GM12878 (cell line): ENCODE results near the gene MAOA.

ENCODE experiments used
- BRCA1 ChIP-seq: IDR thresholded peaks from 2 replicates; pipeline ENCODE4 v1.6.1; 2011; ENCODE audit warnings: low read depth, low read length, improper control_type of control experiment
- CBX3 ChIP-seq: fragments of 200-600 bp; sonication (generic); IDR thresholded peaks from 2 replicates; pipeline ENCODE4 v1.6.1; 2016; ENCODE audit warnings: low read depth, borderline replicate concordance
- CREB1 ChIP-seq: IDR thresholded peaks from 2 replicates; pipeline ENCODE4 v1.6.1; 2012; ENCODE audit warnings: low read depth, mild to moderate bottlenecking, inconsistent platforms
- CTCF ChIP-seq, 3 experiments: IDR thresholded peaks in 2 of 3; conservative IDR thresholded peaks in 1 of 3; 2 replicates each; pipeline ENCODE4 v1.5.1; 2011; ENCODE audit warnings: low read depth in 3 of 3, low read length in 3 of 3, mild to moderate bottlenecking in 3 of 3, control low read depth in 2 of 3, moderate library complexity in 2 of 3, inconsistent platforms in 1 of 3, mixed read lengths in 1 of 3; ENCODE audit not compliant: control insufficient read depth in 2 of 3, insufficient read depth in 1 of 3; ENCODE audit errors: extremely low read depth in 1 of 3
- GABPA ChIP-seq: IDR thresholded peaks from 2 replicates; pipeline ENCODE4 v1.6.1; 2014; ENCODE audit warnings: antibody characterized with exemption, low read depth, mild to moderate bottlenecking, inconsistent platforms
- MAX ChIP-seq: IDR thresholded peaks from 2 replicates; pipeline ENCODE4 v1.6.1; 2012; ENCODE audit warnings: low read depth, low read length, improper control_type of control experiment
- POLR2A ChIP-seq: IDR thresholded peaks from 2 replicates; pipeline ENCODE4 v1.6.1; 2011; ENCODE audit warnings: low read depth, mild to moderate bottlenecking, low read length
- RELB ChIP-seq: fragments of 450-650 bp; IDR thresholded peaks from 2 replicates; pipeline ENCODE4 v1.6.1; 2017; ENCODE audit warnings: low read depth, mild to moderate bottlenecking, moderate library complexity
- SPI1 ChIP-seq: IDR thresholded peaks from 2 replicates; pipeline ENCODE4 v1.6.1; 2011; ENCODE audit warnings: low read depth, mild to moderate bottlenecking, low read length, moderate library complexity, borderline replicate concordance; ENCODE audit not compliant: insufficient read depth
- TARDBP ChIP-seq: IDR thresholded peaks from 2 replicates; pipeline ENCODE4 v1.6.1; 2016; ENCODE audit warnings: borderline replicate concordance
- TCF7 ChIP-seq: IDR thresholded peaks from 2 replicates; pipeline ENCODE4 v1.6.1; 2014; ENCODE audit warnings: antibody characterized with exemption, borderline replicate concordance

- TF ChIP-seq CTCF (IDR thresholded peaks at IDR 0.05 in 2 of 3, conservative IDR thresholded peaks at IDR 0.05 in 1 of 3; ENCODE audit: control insufficient read depth in 2 of 3, extremely low read depth in 1 of 3, insufficient read depth in 1 of 3, low read depth in 3 of 3, low read length in 3 of 3) (no peak), TCF7 (no peak), RELB (no peak), POLR2A (no peak), MAX (no peak), CREB1 (no peak), TARDBP (no peak), SPI1 (no peak), GABPA (no peak), BRCA1 (no peak), CBX3 (no peak)
Measured at GRCh38 chrX:43682726-43683125, 26.6 kb downstream of the MAOA start.
